Measurements from ENCODE around the gene RABGGTA. TPM values are rescaled to one million over a fixed set of nuclear protein-coding genes. Genes with fewer than 3 reads are reported as not detected.

RABGGTA gene
- polyA plus RNA-seq, 1 experiment: 52.5 TPM

DNA sequence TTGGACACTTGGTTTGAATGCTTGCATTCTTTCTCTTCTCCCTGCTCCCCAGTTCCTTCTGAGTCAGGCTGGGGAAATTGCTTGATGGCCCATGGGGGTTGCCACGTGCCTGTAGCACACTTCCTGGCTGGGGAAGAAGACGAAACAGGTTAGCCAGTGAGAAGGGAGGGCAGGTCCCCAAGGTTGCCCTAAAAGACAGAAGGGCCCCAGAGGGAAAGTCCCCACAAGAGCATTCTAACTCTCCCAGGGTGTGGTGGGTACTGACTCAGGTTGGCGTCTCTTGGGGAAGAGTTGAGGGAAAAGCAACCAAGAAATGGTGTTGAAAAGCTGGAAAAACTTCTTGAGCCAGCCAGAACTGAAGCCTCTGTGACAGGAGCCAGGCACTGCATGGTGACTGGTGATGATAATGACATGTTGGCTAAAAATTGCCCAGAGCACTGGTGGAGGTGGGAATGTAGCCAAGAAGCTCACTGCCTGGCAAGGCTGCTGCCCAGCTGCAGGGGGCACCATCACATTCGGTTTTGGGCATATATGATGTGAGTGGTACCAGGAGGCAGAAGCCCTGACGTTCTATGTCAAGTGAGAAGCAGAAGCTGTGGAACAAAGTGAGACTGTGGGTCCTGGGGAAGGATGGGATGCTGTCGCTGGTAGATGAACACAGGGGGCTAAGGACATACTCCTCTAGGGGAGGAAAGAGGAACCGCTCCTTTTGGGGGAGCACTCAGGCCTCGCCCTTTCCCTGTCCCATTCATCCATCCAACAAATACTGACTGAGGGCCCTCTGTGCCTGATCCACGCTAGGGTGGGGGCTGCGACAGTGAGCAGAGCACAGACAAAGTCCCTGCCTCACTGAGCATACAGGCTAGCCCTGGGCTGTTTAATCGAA lies 8.1 kb upstream of the RABGGTA start:
- DNase-seq (ENCODE audit: low read depth): no peak
- no peaks in the 10 kb centered on the region for H3K27me3 ChIP-seq (ENCODE audit: control insufficient read depth, insufficient read depth, low read length)
- ChIA-PET POLR2A (no interaction called here), CTCF (interaction anchor here (1.0 to 9.7 kb wide), 4 partner anchors 8 to 37 kb away, joined by 3 to 47 read pairs (median 14); partner anchors contain the start of genes DHRS1, NOP9, RABGGTA and TINF2)
- TF ChIP-seq, protein P1, sequence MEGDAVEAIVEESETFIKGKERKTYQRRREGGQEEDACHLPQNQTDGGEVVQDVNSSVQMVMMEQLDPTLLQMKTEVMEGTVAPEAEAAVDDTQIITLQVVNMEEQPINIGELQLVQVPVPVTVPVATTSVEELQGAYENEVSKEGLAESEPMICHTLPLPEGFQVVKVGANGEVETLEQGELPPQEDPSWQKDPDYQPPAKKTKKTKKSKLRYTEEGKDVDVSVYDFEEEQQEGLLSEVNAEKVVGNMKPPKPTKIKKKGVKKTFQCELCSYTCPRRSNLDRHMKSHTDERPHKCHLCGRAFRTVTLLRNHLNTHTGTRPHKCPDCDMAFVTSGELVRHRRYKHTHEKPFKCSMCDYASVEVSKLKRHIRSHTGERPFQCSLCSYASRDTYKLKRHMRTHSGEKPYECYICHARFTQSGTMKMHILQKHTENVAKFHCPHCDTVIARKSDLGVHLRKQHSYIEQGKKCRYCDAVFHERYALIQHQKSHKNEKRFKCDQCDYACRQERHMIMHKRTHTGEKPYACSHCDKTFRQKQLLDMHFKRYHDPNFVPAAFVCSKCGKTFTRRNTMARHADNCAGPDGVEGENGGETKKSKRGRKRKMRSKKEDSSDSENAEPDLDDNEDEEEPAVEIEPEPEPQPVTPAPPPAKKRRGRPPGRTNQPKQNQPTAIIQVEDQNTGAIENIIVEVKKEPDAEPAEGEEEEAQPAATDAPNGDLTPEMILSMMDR (IDR thresholded peaks at IDR 0.05; ENCODE audit: insufficient read depth, low read depth, low read length): no peak
- H3K36me3 ChIP-seq (ENCODE audit: control insufficient read depth, insufficient read depth, low read length): no peaks in the 10 kb centered on the region
- H3K4me3 ChIP-seq (ENCODE audit: low read depth, low read length): no peak overlapping the region

DNA sequence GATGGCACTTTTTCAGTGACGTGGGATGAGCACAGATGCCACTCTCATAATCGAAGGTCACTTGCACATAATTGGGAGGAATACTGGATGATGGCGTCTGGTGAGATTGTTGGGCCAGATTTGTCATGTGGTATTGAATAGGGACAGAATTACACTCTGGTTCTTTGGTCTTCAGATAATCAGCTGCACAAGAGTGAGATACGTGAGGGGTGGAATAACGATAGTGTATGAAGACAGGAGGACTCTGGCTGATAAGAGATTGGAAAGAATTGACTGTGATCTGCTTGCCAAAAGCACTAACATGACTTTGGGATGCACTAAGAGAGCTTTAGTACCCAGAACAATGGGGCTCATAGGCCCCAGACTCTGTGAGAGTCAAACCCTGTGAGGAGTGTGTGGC lies 7.0 kb upstream of the RABGGTA start:
- Histone ChIP-seq H3K4me3 (ENCODE audit: low read depth, low read length) (no peak overlapping the region), H3K36me3 (ENCODE audit: control insufficient read depth, insufficient read depth, low read length) (no peaks in the 10 kb centered on the region), H3K27me3 (ENCODE audit: control insufficient read depth, insufficient read depth, low read length) (no peaks in the 10 kb centered on the region)
- CTCF ChIA-PET: interaction anchor here (1.6 to 9.7 kb wide), 3 partner anchors 19 to 158 kb away, joined by 6 to 47 read pairs (median 6); partner anchors contain the start of genes DHRS1, NOP9 and TINF2
- TF ChIP-seq, protein P1 (IDR thresholded peaks at IDR 0.05; ENCODE audit: insufficient read depth, low read depth, low read length): no peak
- POLR2A ChIA-PET: no interaction called here
- no peak for DNase-seq (ENCODE audit: low read depth)

DNA sequence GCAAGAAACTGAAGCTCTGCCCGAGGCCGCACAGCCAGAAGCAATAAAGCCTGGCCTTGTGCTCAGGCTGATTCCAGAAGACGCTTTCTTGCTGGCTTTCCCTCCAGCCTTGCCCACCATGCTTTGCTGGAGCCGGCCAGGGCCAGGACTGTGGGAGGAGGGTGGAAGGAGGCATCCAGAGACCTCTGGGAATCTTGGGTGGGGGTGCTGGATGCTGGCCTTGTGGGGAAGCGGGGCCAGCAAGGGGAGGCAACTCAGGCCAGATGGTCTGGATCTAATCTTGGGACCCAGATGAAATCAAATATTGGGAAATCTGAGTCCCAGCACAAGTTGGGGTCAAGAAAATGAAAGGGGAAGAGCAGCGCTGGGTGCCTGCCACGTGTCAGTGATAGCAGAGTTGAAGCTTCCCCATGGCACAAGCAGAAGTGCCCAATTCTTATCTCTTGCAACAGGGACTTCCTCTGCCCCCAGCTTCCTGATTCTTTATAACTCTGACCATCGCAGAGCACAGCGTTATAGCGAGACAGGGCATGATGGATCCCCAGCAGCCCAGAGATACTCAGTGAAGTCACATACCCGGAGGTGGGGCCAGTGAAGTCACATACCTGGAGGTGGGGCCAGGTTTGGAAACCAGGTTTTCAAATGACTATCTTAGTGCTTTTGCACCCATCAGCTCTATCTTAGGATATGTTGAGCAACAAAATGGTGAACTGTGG lies 6.4 kb upstream of the RABGGTA start:
- ChIA-PET CTCF (interaction anchor here (1.6 to 9.7 kb wide), 3 partner anchors 19 to 159 kb away, joined by 6 to 47 read pairs (median 6); partner anchors contain the start of genes DHRS1, NOP9 and TINF2), POLR2A (no interaction called here)
- Histone ChIP-seq H3K4me3 (ENCODE audit: low read depth, low read length) (no peak overlapping the region), H3K36me3 (ENCODE audit: control insufficient read depth, insufficient read depth, low read length) (no peaks in the 10 kb centered on the region), H3K27me3 (ENCODE audit: control insufficient read depth, insufficient read depth, low read length) (no peaks in the 10 kb centered on the region)
- TF ChIP-seq, protein P1 (IDR thresholded peaks at IDR 0.05; ENCODE audit: insufficient read depth, low read depth, low read length): no peak
- DNase-seq (ENCODE audit: low read depth): no peak

- POLR2A ChIA-PET: no interaction called here
- Histone ChIP-seq H3K4me3 (ENCODE audit: low read depth, low read length) (no peak overlapping the region), H3K27me3 (ENCODE audit: control insufficient read depth, insufficient read depth, low read length) (no peaks in the 10 kb centered on the region), H3K36me3 (ENCODE audit: control insufficient read depth, insufficient read depth, low read length) (no peaks in the 10 kb centered on the region)
- no peak for DNase-seq (ENCODE audit: low read depth)
- TF ChIP-seq, protein P1 (IDR thresholded peaks at IDR 0.05; ENCODE audit: insufficient read depth, low read depth, low read length): no peak
- CTCF ChIA-PET: interaction anchor here (2.0 kb wide), 1 partner anchor 160 kb away, joined by 6 read pairs; no protein-coding TSS in a partner anchor
Measured at GRCh38 chr14:24277071-24277470, 5.7 kb upstream of the RABGGTA start.

DNA sequence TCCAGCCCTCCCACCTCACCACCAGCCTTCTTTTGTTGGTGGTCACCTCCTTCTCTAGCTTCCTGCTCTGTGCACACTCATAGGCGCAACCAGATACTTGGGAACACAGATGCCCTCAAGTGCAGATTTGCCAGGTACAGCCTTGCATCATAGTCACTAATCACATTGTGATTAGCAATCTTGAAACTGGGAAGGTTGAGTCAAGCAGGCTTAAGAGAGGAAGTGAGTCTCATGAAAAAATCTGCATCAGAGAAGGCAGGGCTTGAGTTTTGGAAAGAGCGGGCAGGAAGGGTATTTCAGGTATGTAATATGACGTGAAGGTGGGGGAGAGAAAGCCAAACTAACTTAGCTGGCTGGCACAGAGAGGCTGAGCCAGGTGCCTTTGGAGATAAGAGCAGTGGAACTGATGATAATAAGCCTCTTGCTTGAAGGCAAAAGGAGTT lies 2.7 kb upstream of the RABGGTA start:
- DNase-seq (ENCODE audit: low read depth): no peak
- Histone ChIP-seq H3K36me3 (ENCODE audit: control insufficient read depth, insufficient read depth, low read length) (peaks cover 2% of the 10 kb centered on the region; the same call in 1 of the 2 replicates), H3K4me3 (ENCODE audit: low read depth, low read length) (no peak overlapping the region), H3K27me3 (ENCODE audit: control insufficient read depth, insufficient read depth, low read length) (no peaks in the 10 kb centered on the region)
- TF ChIP-seq, protein P1 (IDR thresholded peaks at IDR 0.05; ENCODE audit: insufficient read depth, low read depth, low read length): no peak
- ChIA-PET POLR2A (no interaction called here), CTCF (interaction anchor here (0.8 to 3.2 kb wide), 6 partner anchors 11 to 33 kb away, joined by 3 to 12 read pairs (median 3); partner anchors contain the start of genes CIDEB, NOP9 and TINF2)
